ENCODE measurements around the gene YPEL2.

Gene YPEL2

DNA sequence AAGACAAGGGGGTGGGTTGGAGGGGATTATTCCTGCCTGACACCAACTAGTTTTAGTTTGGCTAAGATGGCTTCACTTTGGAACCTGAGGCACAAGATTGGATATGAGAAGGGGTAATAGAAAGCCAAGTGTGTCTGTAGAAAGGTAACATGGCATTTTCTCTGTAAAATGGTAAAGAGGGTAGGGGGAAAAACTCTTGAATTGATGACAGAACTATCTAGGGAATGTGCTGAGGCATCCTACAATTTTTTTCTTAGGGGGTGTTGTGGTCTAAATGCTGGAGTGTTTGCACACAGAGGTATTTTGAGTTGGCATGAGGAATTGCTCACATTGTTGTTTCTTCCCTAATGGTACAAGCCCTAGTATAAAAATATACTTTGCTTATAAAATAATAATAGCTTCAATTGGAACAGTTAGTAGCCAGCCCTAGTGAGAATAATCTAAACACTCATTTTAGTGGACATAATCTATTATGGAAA lies 25.8 kb downstream of the YPEL2 start:
- DNase-seq (ENCODE audit: low read depth in 2 of 2): no peak

DNA sequence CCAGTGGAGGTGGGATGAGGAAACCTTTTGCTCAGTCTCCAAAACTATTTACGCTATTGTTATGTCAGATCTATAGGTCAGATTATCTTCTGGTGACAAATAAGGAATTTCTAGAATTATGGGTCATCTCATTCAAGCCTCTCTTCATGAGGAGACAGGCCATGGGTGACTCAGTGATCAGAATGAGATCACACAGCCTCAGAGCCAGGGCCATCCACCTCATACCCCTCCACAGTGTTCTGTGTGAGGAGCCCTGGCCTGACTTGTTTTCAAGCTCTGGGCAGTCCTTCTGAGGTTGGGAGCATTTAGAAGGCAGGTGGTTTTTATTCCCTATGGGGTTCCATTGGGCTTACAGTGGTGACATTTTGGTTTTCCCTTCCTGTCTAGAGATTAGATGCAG lies 26.5 kb downstream of the YPEL2 start:
- DNase-seq (ENCODE audit: low read depth in 2 of 2): no peak

DNA sequence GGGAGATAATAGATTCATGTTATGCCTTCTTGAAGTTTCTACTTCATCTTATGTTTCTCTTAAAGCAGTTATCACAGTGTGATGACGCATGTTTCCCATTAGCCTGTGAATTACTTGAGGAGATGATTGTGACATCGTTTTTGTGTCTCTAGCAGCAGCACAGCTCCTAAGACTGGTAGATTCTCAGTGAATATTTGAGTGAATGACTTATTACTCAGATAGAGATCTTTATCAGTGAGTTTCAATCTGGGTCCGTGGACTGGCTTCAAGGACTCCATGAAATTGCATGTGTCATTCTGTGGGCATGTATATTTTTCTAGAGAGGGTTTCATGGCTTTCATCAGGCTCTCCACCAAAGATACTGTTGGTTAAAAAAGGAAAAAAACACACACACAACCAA lies 29.9 kb downstream of the YPEL2 start:
- DNase-seq (ENCODE audit: low read depth in 2 of 2): no peak

DNA sequence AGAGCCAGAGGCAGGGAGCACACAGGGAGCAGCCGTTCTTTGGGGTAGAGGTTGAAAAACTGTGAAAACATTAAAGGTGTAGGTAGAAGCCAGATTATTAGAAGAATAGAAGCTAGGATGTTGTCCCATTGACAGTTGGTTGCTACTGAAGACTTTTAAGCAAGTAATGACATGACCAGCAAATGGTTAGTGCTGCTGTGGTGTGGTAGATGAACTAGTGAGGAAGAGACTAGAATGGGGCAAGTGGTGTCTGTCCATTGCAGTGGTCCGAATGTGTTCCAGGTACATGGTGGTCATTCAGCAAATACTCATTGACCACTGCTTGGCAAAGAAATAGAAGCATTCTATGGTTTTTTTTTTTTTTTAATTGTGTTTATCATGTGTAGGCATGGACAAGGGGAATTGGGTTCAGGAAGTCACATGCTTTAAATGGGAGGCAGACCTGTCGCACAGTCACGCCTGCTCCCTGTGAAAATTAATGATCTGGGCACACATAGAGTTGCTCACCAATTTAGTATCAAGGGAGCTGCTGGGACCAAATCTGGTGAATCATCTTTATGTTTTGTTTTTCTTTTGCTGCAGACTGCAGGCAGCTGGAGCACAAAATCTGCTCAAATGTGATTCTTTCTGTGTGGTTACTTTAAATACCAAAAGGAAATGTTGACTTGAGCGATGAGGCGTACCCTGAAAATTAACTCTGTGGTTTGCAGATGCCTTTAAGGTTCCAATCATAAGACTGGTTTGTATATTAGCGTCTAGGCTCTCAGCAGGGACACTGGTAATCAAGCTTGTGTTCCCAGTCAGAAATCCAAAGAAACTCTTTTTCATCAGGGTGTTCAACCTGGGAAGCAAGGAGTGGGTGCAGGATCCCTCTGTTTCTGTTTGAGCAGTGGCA lies 30.7 kb downstream of the YPEL2 start:
- peak in 1 of 2 donors; percentile 19 for DNase-seq (ENCODE audit: low read depth in 2 of 2)

DNA sequence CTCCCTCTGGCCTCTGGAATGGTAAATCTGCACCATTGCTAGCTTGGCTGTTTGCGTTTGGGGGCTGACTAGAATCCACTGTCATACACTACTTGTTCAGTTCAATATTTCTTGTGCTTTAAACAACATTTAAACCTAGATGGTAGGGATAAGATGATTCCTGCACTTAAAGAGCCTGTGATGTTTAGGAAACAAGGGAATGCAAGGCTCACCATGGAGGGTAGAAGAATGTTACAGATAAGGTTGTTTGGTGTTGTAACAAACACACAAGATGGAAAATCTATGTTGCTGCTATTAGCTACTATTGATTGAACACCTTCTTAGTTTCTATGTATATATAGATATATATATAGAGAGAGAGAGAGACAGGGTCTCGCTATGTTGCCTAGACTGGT lies 31.4 kb downstream of the YPEL2 start:
- no peak for DNase-seq (ENCODE audit: low read depth in 2 of 2)

DNA sequence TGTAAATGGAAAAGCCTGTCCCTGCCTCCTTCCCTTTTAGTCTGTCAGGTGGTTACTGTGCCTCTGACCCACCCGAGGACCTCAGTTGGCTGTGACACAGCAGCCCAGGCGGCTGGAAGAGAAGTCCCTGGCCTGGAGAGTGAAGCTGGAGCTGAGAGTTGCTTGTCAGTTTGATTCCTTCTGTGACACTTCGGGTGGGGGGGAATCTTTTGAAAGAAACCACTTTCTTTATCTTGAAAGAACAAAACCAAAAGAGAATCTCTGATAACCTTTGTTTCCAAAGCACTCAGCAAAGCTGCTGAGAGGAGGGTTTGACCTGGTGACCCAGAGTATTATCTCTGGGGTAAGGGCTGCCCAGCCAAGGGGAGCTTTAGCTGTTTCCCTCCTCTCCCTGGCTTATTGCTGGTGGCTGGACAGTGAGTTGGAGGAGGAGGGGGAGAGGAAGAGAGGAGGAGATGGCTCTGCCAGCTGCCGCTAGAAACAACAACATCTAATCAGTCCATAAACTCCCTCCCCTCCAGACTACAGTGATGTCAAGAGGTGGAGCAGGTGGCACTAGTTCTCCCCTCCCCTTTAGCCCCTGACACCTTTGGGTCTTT lies 34.0 kb downstream of the YPEL2 start:
- no peak for DNase-seq (ENCODE audit: low read depth in 2 of 2)

DNA sequence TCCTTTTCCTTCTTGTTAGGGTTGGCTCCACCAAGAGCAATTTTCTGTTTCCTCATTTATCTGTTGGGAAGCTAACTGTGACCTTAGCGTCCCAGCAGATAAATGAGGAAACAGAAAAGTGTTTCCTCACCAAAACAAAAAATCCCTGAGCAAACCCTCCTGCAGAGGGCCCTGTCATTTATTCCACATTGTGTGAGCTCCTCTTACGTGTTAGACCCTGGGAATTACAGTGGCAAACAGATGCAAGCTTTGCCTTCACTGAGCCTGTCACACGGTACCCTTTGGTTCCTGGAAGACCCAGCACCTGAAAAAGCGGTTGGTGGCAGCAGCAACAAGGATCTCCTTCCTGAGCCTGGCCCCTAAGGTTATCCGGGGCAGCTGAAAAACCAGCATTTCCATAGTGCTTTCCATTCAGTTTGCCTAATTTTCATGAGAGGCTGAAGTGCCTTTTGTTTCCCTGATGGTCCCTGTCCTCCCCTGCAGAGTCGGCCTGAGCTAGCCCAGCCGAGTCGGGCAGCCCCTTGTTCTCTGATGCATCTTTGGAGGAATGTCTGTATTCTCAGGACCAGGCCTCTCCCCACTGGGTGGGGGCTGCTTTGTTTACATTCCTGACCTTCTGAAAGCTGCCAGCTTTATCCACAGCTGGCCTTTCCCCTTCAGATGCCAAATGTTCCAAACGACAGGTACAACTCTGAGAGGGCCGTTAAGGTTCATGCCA lies 34.7 kb downstream of the YPEL2 start:
- no peak for DNase-seq (ENCODE audit: low read depth in 2 of 2)

DNA sequence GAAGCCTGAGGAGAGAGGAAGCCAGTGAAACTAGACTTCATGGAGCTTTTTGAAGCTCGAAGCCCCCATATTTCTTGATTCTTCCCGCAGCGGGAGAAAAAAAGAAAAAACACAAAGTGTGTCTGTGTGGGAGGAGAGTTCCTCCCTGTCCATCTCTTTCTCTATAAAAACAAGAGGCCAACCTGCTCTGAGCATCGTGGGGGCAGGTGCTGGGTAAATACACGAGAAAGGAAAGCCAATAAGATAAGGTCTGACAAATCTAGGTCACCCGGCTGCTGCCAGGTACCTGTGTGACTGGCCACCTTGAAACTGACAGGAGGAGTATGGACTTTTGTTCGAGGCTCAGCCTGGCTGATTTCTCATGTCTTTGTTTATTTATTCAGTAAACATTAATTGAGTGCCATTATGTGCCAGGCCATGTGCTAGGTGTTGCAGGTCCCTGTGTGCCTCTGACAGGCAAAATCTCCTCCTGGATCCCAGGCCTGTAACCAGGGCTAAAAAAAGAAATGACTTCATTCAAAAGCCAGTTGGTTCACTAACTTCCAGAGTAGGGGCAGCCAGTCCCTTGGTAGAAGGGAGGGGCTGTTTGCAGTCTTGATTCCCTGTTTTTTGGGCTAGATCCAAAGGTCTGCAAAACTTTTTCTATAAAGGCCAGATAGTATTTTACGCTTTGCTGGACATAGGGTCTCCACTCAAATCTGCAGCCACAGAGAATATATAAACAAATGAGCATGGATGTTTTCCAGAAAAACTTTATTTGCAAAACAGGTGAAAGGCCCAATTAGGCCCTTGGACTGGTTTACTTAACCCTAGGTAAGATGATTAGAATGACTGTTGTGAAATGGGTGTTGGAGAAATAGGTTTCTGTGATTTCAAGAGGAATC lies 35.6 kb downstream of the YPEL2 start:
- no peak for DNase-seq (ENCODE audit: low read depth in 2 of 2)

DNA sequence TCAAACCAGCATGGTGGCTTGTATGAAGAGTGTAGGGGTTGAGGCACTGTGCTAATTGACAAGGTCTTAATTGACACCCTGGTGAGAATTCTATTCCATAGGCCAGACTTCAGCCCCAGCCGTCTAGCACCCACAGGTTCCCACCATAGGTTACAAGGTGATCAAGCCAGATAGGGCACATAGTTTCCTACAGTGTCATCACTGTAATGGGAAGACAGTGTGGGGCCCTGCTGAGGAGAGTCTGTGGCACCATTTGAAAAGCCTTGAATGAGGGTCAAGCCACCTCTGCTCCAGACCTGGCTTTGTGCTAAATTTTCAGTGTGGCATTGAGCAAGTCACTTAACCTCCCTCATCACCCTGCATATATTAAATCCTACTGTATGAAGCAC lies 36.2 kb downstream of the YPEL2 start:
- no peak for DNase-seq (ENCODE audit: low read depth in 2 of 2)

DNA sequence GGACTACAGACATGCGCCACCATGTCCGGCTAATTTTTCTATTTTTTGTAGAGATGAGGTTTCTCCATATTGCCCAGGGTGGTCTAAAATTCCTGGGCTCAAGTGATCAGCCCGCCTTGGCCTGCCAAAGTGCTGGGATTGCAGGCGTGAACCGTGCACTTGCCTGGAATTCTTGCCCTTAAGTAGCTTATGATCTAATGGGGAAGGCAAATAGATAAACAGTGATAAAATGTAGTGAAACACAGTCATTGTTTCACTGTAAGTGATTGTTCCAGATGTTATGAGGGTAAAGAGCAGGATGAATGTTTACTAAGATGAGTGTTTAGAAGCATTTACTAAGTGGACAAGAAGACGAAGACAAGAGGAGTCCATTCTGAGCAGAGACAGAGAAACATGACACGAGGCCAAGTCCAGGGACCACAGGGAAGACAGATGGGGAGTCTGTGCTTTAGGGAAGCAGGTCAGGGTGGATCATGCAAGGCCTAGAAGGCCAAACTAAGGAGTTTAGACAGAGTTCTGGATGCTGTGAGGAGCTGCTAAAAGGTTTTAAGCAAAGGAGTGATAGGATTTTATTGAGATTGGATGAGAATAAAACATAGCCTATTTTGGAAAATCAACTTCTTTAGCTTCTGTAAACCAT lies 36.9 kb downstream of the YPEL2 start:
- DNase-seq (ENCODE audit: low read depth in 2 of 2): no peak

DNA sequence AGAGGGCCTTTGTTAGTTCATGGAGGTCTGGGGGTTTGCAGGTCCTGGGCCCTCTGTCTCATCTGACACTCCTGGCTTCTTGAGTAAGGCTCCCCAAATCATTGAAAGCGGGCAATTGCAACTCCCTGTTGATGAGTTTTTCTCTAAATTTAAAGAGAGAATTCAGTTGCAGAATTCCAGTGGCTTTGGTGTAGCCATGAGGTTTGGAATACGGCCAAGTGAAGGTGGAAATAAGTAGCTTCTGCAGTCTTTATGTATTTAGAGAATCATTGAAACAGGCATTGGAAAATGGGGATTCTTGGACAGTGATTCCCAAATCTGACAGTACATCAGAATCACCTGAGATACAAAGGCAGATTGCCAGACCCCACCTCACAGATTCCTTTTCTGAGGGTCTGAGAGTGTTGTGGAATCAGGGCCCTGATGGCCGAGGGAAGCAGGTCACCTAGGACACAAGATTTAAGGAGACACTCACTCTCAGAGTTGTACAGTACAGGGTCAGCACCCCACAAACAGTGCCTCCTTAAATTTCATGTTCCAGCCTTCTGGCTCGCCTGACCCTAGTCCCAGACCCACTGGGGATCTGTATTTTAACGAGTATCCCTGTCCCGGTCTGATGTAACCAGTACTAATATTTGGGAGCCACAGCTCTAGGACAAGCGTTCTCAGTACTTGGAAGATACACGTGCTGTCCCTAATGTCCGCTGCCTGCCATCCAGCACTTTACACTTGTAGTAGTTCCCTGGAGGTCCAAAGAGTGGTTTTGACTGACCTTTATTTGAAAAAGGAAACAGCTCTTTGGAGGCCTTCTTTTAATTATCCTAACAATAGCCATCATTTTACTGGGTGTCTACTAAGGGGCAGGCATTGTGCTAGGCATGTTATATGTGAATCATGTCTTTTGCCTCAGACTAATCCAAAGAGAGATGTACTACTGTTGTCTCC lies 37.8 kb downstream of the YPEL2 start:
- no peak for DNase-seq (ENCODE audit: low read depth in 2 of 2)

DNA sequence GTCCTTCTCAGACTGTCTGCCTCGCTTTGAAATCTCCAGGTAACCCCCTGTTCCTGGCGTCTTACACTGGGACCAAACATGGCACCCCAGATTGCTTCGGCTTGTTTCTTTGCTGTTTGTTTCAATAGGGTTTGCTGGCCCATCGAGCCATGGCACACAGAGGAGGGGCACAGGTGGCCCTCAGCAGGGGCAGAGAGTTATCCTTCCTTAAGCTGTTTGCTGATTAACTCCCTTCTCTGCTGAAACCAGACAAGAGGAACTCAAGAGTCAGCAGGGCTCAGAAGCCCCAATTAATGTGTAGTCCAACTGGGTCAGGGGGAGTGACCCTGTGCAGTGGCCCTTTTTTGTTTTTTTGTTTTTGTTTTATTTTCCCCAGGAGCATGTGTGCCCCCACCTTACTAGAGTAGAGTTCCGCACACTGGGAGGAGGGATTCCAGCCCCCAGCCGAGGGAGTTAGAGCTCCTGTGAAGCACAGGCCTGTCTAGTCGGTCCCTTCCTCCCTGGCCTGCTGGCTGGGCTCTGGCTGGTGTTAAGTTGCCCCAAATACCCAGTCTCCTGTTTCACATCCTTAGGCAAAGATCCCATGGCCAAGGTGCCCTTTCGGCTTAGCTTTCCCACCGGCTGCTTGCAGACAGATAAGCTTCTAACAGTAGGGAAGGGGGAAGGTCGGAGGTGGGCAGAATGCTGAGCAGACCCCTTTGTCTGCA lies 39.3 kb downstream of the YPEL2 start:
- DNase-seq (ENCODE audit: low read depth in 2 of 2): no peak

DNA sequence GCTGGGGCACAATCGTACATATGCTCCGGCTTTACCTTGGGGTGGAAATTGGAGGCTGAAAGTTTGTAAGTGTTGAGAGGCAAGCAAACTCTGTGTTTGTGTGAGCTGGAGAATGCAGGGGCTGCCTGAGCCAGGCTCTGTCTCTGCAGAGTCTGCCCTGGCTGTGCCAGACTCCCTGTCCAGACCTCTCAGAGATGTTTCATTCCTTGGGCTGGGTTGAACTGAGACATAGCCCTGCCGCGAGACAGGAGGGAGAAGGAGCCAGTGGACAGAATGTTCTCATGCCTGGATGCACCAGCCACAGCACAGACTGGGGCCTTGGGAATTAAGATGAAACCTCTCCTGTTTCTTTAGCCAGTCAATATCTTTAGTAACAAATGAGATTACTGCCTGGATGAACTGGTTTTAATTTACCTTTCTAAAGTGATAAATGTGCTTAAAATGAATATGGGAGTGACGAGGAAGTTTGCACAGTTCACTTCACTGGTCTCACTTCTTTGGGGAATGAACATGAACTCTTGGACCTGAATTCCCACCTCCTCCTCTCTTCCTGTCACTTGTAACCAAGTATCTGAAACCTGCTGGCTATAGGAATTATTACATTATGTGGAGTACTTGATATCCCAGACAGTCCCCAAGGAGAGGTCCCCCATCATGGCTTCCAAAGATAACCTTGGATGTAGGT lies 40.1 kb downstream of the YPEL2 start:
- DNase-seq (ENCODE audit: low read depth in 2 of 2): no peak

DNA sequence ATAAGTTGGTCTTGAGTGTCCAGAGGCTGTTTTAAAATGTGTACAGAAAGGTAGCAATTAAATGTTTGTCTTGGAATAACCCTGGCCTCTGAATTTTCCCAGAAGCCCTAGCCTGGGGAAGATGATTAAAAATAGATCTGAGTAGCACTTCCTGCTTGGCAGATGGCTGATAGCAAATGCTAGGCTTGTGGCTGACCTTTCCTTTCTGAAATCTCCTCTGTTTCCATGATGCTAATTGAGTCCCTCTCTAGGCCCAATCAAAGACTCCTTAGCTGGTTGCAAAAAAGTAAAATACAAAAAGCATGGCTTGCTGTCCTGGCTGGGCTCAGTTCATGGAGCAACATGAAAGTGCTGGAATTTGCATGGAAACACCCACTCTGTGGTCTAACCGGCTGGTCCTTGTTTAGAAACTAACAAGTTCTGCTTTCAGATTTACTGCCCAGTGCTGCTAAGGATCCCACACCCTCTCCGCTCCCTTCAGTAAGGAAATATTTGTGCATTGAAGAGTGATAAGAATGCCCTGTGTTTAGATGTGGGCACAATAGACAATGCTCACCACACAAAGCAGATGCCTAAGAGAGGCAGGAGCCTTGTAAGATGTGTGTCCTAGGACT lies 40.8 kb downstream of the YPEL2 start:
- no peak for DNase-seq (ENCODE audit: low read depth in 2 of 2)

DNA sequence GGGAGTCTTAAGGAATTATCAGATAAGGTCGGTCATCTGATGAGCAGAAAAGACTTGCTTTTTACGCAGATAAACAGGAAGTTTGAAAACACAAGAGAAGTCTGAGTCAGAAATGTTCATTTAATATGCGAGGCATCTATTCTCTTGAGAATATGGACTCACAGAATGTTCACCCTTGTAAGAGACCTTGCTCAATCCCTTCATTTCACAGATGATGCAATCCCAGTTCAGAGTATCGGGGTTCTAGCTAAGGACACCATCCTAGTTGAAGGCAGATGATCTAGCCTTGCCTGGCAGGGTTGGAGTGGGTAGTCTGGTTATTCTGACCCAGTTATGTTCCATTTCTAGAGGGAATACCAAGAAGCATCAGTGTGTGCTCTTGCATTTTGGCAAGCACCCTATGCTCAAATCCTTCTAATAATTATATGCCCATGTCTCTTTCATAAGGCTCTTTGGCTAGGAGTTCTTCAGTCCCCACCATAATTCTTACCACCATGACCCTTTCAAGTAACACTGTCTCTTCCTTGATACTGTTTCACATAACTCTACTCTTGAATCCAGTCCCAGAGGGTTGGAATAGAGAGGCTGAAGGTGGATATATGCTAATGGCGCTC lies 42.5 kb downstream of the YPEL2 start:
- no peak for DNase-seq (ENCODE audit: low read depth in 2 of 2)

DNA sequence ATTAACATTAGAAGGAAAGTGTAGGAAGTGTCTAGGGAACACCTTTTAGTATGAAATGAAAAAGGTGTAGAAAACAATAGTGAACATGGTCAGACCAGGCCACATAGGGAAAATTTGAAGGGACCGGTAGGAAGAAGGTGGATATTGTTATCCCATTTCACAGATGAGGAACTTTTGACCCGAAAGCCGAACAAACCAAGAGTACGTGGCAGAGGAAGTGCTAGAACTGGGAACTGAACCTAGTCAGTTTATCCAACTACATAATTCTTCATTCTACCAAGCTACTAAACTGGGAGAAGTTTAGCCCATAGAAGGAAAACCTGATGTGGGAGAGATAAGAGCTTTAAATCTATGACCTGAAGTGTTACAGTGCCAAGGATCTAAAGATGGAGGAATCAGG lies 43.2 kb downstream of the YPEL2 start:
- DNase-seq (ENCODE audit: low read depth in 2 of 2): no peak

DNA sequence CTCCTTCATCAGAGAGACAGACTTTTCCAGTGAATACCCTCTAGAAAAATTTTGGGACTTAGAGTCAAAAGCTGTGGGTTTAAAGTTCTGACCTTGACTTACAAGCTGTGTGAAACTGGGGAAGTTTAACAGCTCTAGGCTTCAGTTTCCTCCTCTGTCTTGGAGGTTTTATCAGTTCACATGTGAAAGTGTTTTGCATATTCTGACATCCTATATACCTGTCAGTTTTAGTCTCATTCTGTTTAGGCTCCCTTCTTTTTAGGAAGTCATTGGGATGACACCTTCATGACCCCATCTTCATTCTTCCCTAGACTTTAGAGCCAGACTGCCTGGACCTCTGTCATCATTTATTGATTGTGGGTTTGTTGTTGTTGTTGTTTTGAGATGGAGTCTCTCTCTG lies 44.4 kb downstream of the YPEL2 start:
- DNase-seq (ENCODE audit: low read depth in 2 of 2): no peak

DNA sequence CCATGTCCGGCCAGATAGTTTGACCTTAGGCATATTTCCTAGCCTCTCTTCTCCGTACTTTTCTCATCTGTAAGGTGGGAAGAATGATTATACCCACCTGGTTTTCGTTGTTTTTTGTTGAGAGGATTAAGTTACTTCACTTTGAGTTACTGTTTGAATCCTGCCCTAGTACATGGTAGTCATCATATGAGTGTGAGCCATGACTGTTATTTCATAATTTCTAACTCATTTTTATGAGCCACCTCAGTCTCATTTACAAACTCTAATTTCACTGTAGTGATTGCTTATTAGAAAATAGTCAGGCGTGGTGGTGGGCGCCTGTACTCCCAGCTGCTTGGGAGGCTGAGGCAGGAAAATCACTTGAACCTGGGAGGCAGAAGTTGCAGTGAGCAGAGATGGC lies 45.1 kb downstream of the YPEL2 start:
- DNase-seq (ENCODE audit: low read depth in 2 of 2): no peak
